HepG2 (cell line): Measurements from ENCODE around the gene MYBL2. TPM values are rescaled to one million over a fixed set of nuclear protein-coding genes. Genes with fewer than 3 reads are reported as not detected.
A peak's percentile ranks its signal among the peaks of the same experiment; 100 is the strongest.

ENCODE experiments used
- ISX ChIP-seq: sonication (generic); formaldehyde crosslinking; conservative IDR thresholded peaks from 2 replicates; pipeline ENCODE4 v1.5.0; 2020; ENCODE audit warnings: missing genetic modification reagents
- PHF20 ChIP-seq: sonication (generic); formaldehyde crosslinking; IDR thresholded peaks from 2 replicates; pipeline ENCODE4 v1.5.0; 2020; ENCODE audit warnings: mild to moderate bottlenecking, missing genetic modification reagents
- RBM39 ChIP-seq: fragments of 200-400 bp; formaldehyde crosslinking; IDR thresholded peaks from one replicate; pipeline ENCODE4 v1.6.1; 2018; ENCODE audit warnings: antibody characterized with exemption, mild to moderate bottlenecking, low read depth, low read length; ENCODE audit not compliant: poor library complexity, severe bottlenecking
- TMF1 ChIP-seq: sonication (generic); formaldehyde crosslinking; IDR thresholded peaks from 2 replicates; pipeline ENCODE4 v1.8.1; 2022; ENCODE audit warnings: low read depth, missing genetic modification reagents
- ZNF496 ChIP-seq: sonication (generic); formaldehyde crosslinking; IDR thresholded peaks from 2 replicates; pipeline ENCODE4 v1.8.1; 2023; ENCODE audit warnings: mild to moderate bottlenecking, moderate library complexity, missing genetic modification reagents; ENCODE audit not compliant: insufficient replicate concordance
- ZNF670 ChIP-seq: sonication (generic); formaldehyde crosslinking; IDR thresholded peaks from 2 replicates; pipeline ENCODE4 v1.8.0; 2022; ENCODE audit warnings: mild to moderate bottlenecking, missing genetic modification reagents, borderline replicate concordance
- ZSCAN21 ChIP-seq: sonication (generic); formaldehyde crosslinking; IDR thresholded peaks from 2 replicates; pipeline ENCODE4 v1.8.0; 2022; ENCODE audit warnings: mild to moderate bottlenecking, missing genetic modification reagents, moderate library complexity, borderline replicate concordance
- polyA plus RNA-seq, 8 experiments: library from polyadenylated mRNA; depleted of rRNA in 3 of 8; stranded (reverse) in 7 of 8; unstranded in 1 of 8; fragments of >200 nt; fragmentation: Illumina TruSeq in 4 of 8; extraction: Trizol in 4 of 8; gene quantifications; 2 replicates each; pipeline versions ENCODE4 v1.2.1 to v1.2.3, GENCODE V29; 2011 to 2016; ENCODE audit warnings: low read depth in 4 of 8, missing spikeins in 1 of 8, mixed read lengths in 1 of 8; ENCODE audit not compliant: insufficient read depth in 1 of 8
- total RNA-seq, 5 experiments: library from RNA; depleted of rRNA; stranded (reverse); fragments of >200 nt; fragmentation: Illumina TruSeq; extraction: Trizol; gene quantifications; 2 replicates each; pipeline ENCODE4 v1.2.3, GENCODE V29; 2016; ENCODE audit warnings: low read depth in 1 of 5
- TF ChIP-seq, protein P1 (sequence below), 2 experiments: sonication (generic) in 1 of 2; formaldehyde crosslinking in 1 of 2; IDR thresholded peaks; 2 replicates each; pipeline versions ENCODE4 v1.5.1 to v1.6.1; 2011 to 2020; ENCODE audit warnings: borderline replicate concordance in 1 of 2, low read depth in 1 of 2, low read length in 1 of 2, mild to moderate bottlenecking in 1 of 2, missing genetic modification reagents in 1 of 2, moderate library complexity in 1 of 2
- TF ChIP-seq, protein P2 (sequence below): sonication (generic); formaldehyde crosslinking; IDR thresholded peaks from 2 replicates; pipeline ENCODE4 v1.4.0; 2020; ENCODE audit warnings: missing genetic modification reagents
- TF ChIP-seq, protein P3 (sequence below): sonication (generic); formaldehyde crosslinking; IDR thresholded peaks from 2 replicates; pipeline ENCODE4 v1.4.0; 2020; ENCODE audit warnings: missing genetic modification reagents, borderline replicate concordance
- TF ChIP-seq, protein P4 (sequence below): sonication (generic); formaldehyde crosslinking; IDR thresholded peaks from 2 replicates; pipeline ENCODE4 v1.4.0; 2020; ENCODE audit warnings: mild to moderate bottlenecking, missing genetic modification reagents

Gene MYBL2
- total and polyA plus RNA-seq, 2 of the 13 experiments (the other 11 are each of a cell fraction or from before 2014, with no cell fraction given), result 11.9 to 66.2 TPM

DNA sequence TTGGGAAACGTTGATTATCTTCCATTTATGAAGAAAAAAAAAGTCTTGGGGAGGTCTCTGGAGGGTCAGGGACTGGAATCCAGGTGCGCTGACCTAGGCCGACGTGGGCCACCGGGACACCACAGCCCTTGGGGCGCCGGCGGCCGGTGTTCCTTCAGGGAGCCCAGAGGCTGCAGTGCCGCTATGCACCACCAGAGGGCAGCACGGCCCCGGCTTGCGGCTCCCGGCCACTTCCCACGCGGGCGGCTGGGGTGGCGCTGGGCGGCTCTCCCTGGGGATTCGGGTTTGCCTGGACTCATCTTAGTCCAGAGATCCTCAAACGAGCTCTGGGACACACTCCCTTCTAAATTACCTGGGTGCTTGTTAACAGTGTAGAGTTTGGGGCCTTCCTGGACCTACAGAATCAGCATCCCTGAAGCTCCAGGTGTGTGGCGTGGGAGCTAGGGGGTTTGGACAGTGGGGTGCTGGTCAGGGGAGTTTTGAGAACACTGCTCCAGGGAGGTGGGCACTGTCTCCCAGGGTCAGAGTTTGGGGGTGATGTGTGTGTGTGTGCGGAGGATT is 82.9 kb downstream of the MYBL2 start (continued):
- TF ChIP-seq, protein P1, sequence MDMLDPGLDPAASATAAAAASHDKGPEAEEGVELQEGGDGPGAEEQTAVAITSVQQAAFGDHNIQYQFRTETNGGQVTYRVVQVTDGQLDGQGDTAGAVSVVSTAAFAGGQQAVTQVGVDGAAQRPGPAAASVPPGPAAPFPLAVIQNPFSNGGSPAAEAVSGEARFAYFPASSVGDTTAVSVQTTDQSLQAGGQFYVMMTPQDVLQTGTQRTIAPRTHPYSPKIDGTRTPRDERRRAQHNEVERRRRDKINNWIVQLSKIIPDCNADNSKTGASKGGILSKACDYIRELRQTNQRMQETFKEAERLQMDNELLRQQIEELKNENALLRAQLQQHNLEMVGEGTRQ (IDR thresholded peaks at IDR 0.05; ENCODE audit: low read depth, low read length), result no peak
- TF ChIP-seq, protein P1 (CRISPR knock-in tag; IDR thresholded peaks at IDR 0.05; ENCODE audit: borderline replicate concordance), result no peak
- peak; percentile 59; the same call in 1 of the 2 replicates for TF ChIP-seq ZSCAN21 (CRISPR knock-in tag)
- TF ChIP-seq ZNF670, result 0 out of 2 replicates have a peak, but pooled peaks have one; percentile 60
- TF ChIP-seq, protein P2, sequence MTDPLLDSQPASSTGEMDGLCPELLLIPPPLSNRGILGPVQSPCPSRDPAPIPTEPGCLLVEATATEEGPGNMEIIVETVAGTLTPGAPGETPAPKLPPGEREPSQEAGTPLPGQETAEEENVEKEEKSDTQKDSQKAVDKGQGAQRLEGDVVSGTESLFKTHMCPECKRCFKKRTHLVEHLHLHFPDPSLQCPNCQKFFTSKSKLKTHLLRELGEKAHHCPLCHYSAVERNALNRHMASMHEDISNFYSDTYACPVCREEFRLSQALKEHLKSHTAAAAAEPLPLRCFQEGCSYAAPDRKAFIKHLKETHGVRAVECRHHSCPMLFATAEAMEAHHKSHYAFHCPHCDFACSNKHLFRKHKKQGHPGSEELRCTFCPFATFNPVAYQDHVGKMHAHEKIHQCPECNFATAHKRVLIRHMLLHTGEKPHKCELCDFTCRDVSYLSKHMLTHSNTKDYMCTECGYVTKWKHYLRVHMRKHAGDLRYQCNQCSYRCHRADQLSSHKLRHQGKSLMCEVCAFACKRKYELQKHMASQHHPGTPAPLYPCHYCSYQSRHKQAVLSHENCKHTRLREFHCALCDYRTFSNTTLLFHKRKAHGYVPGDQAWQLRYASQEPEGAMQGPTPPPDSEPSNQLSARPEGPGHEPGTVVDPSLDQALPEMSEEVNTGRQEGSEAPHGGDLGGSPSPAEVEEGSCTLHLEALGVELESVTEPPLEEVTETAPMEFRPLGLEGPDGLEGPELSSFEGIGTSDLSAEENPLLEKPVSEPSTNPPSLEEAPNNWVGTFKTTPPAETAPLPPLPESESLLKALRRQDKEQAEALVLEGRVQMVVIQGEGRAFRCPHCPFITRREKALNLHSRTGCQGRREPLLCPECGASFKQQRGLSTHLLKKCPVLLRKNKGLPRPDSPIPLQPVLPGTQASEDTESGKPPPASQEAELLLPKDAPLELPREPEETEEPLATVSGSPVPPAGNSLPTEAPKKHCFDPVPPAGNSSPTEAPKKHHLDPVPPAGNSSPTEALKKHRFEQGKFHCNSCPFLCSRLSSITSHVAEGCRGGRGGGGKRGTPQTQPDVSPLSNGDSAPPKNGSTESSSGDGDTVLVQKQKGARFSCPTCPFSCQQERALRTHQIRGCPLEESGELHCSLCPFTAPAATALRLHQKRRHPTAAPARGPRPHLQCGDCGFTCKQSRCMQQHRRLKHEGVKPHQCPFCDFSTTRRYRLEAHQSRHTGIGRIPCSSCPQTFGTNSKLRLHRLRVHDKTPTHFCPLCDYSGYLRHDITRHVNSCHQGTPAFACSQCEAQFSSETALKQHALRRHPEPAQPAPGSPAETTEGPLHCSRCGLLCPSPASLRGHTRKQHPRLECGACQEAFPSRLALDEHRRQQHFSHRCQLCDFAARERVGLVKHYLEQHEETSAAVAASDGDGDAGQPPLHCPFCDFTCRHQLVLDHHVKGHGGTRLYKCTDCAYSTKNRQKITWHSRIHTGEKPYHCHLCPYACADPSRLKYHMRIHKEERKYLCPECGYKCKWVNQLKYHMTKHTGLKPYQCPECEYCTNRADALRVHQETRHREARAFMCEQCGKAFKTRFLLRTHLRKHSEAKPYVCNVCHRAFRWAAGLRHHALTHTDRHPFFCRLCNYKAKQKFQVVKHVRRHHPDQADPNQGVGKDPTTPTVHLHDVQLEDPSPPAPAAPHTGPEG (CRISPR knock-in tag), result peak; percentile 88
- no peak for TF ChIP-seq ZNF496 (CRISPR knock-in tag)
- TF ChIP-seq, protein P3, sequence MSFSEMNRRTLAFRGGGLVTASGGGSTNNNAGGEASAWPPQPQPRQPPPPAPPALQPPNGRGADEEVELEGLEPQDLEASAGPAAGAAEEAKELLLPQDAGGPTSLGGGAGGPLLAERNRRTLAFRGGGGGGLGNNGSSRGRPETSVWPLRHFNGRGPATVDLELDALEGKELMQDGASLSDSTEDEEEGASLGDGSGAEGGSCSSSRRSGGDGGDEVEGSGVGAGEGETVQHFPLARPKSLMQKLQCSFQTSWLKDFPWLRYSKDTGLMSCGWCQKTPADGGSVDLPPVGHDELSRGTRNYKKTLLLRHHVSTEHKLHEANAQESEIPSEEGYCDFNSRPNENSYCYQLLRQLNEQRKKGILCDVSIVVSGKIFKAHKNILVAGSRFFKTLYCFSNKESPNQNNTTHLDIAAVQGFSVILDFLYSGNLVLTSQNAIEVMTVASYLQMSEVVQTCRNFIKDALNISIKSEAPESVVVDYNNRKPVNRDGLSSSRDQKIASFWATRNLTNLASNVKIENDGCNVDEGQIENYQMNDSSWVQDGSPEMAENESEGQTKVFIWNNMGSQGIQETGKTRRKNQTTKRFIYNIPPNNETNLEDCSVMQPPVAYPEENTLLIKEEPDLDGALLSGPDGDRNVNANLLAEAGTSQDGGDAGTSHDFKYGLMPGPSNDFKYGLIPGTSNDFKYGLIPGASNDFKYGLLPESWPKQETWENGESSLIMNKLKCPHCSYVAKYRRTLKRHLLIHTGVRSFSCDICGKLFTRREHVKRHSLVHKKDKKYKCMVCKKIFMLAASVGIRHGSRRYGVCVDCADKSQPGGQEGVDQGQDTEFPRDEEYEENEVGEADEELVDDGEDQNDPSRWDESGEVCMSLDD (CRISPR knock-in tag), result 0 out of 2 replicates have a peak, but pooled peaks have one; percentile 23
- no peak for TF ChIP-seq TMF1 (CRISPR knock-in tag)
- TF ChIP-seq ISX (CRISPR knock-in tag), result no peak
- peak; percentile 31; the same call in 1 of the 2 replicates for TF ChIP-seq PHF20 (CRISPR knock-in tag)
- peak; percentile 63 for TF ChIP-seq RBM39
- TF ChIP-seq, protein P4, sequence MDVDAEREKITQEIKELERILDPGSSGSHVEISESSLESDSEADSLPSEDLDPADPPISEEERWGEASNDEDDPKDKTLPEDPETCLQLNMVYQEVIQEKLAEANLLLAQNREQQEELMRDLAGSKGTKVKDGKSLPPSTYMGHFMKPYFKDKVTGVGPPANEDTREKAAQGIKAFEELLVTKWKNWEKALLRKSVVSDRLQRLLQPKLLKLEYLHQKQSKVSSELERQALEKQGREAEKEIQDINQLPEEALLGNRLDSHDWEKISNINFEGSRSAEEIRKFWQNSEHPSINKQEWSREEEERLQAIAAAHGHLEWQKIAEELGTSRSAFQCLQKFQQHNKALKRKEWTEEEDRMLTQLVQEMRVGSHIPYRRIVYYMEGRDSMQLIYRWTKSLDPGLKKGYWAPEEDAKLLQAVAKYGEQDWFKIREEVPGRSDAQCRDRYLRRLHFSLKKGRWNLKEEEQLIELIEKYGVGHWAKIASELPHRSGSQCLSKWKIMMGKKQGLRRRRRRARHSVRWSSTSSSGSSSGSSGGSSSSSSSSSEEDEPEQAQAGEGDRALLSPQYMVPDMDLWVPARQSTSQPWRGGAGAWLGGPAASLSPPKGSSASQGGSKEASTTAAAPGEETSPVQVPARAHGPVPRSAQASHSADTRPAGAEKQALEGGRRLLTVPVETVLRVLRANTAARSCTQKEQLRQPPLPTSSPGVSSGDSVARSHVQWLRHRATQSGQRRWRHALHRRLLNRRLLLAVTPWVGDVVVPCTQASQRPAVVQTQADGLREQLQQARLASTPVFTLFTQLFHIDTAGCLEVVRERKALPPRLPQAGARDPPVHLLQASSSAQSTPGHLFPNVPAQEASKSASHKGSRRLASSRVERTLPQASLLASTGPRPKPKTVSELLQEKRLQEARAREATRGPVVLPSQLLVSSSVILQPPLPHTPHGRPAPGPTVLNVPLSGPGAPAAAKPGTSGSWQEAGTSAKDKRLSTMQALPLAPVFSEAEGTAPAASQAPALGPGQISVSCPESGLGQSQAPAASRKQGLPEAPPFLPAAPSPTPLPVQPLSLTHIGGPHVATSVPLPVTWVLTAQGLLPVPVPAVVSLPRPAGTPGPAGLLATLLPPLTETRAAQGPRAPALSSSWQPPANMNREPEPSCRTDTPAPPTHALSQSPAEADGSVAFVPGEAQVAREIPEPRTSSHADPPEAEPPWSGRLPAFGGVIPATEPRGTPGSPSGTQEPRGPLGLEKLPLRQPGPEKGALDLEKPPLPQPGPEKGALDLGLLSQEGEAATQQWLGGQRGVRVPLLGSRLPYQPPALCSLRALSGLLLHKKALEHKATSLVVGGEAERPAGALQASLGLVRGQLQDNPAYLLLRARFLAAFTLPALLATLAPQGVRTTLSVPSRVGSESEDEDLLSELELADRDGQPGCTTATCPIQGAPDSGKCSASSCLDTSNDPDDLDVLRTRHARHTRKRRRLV (CRISPR knock-in tag), result no peak
